H1 (cell line): ENCODE data around the gene C2orf72. TPM values are rescaled to one million over a fixed set of nuclear protein-coding genes. Genes with fewer than 3 reads are reported as not detected.

Experiments used
- CTCF ChIA-PET: fragments of 300-600 bp; sonication (Branson Sonifier 250); formaldehyde crosslinking; loops from one replicate; lab custom pipeline; 2021; ENCODE audit not compliant: partially characterized antibody; lab: Charles Lee
- POLR2A ChIA-PET: fragments of 300-600 bp; sonication (Branson Sonifier 250); formaldehyde crosslinking; loops from one replicate; lab custom pipeline; 2021; ENCODE audit warnings: inconsistent platforms; ENCODE audit not compliant: partially characterized antibody; lab: Charles Lee
- DNase-seq, 2 experiments: peaks; one replicate each; pipeline versions ENCODE4 v3.0.0 to v3.0.0-alpha.2; 2010 to 2022; ENCODE audit warnings: low spot score in 2 of 2, low read depth in 1 of 2, mixed read lengths in 1 of 2
- FAIRE-seq: peaks from 2 replicates; lab custom pipeline; 2011; peaks lifted over from hg19 to GRCh38; lab: Jason Lieb, UNC
- H2AFZ ChIP-seq: 2 replicates; pipeline ENCODE4 v1.8.1; 2012; ENCODE audit warnings: low read length, inconsistent platforms
- H2AK5ac ChIP-seq: 2 replicates; pipeline ENCODE4 v1.6.1; 2013; ENCODE audit warnings: low read depth, low read length
- H2BK120ac ChIP-seq: replicated peaks from 2 replicates; pipeline ENCODE3; 2013; ENCODE audit warnings: low read depth, low read length, inconsistent platforms
- H2BK12ac ChIP-seq: 2 replicates; pipeline ENCODE4 v1.6.1; 2013; ENCODE audit warnings: low read depth, low read length
- H2BK15ac ChIP-seq: 2 replicates; pipeline ENCODE4 v1.6.1; 2013; ENCODE audit warnings: low read length
- H2BK20ac ChIP-seq: 2 replicates; pipeline ENCODE4 v1.6.1; 2013; ENCODE audit warnings: low read length
- H2BK5ac ChIP-seq: 2 replicates; pipeline ENCODE4 v1.6.1; 2013; ENCODE audit warnings: low read depth, low read length
- H3K14ac ChIP-seq: 2 replicates; pipeline ENCODE4 v1.6.1; 2013; ENCODE audit warnings: inconsistent platforms; ENCODE audit not compliant: insufficient read length
- H3K18ac ChIP-seq: 2 replicates; pipeline ENCODE4 v1.6.1; 2013; ENCODE audit warnings: low read length; ENCODE audit errors: extremely low read depth
- H3K23ac ChIP-seq: 2 replicates; pipeline ENCODE4 v1.6.1; 2013; ENCODE audit warnings: inconsistent platforms; ENCODE audit not compliant: insufficient read length
- H3K23me2 ChIP-seq: 2 replicates; pipeline ENCODE4 v1.6.1; 2013; ENCODE audit warnings: low read depth, low read length
- H3K27ac ChIP-seq: 2 replicates; pipeline ENCODE4 v1.6.1; 2011; ENCODE audit warnings: low read depth, low read length, inconsistent platforms
- H3K27me3 ChIP-seq, 4 experiments: replicated peaks in 1 of 4; 1 replicate in 1 of 4; 2 replicates in 3 of 4; pipeline versions ENCODE4 v1.6.1 to v1.8.1; 2011 to 2013; ENCODE audit warnings: low read length in 3 of 4, mild to moderate bottlenecking in 3 of 4, inconsistent platforms in 2 of 4, mixed read lengths in 2 of 4, moderate library complexity in 1 of 4; ENCODE audit not compliant: control insufficient read depth in 3 of 4, insufficient read depth in 3 of 4; ENCODE audit errors: extremely low read depth in 1 of 4
- H3K36me3 ChIP-seq, 4 experiments: 2 replicates each; pipeline versions ENCODE4 v1.6.1 to v1.8.1; 2011 to 2013; ENCODE audit warnings: mild to moderate bottlenecking in 4 of 4, low read length in 3 of 4, moderate library complexity in 2 of 4, control low read depth in 1 of 4, inconsistent platforms in 1 of 4; ENCODE audit not compliant: insufficient read depth in 4 of 4, control insufficient read depth in 2 of 4
- H3K4ac ChIP-seq: replicated peaks from 2 replicates; pipeline ENCODE3; 2013; ENCODE audit warnings: low read length, low read depth, mixed read lengths, inconsistent platforms; ENCODE audit not compliant: insufficient read length
- H3K4me1 ChIP-seq, 4 experiments: replicated peaks in 1 of 4; 1 replicate in 1 of 4; 2 replicates in 3 of 4; pipeline versions ENCODE4 v1.6.1 to v1.8.1; 2011 to 2013; ENCODE audit warnings: low read length in 3 of 4, inconsistent platforms in 2 of 4, mixed read lengths in 1 of 4; ENCODE audit not compliant: insufficient read depth in 4 of 4, control insufficient read depth in 3 of 4
- H3K4me2 ChIP-seq, 2 experiments: 2 replicates each; pipeline versions ENCODE4 v1.6.1 to v1.8.1; 2011 to 2013; ENCODE audit warnings: low read depth in 2 of 2, low read length in 2 of 2, control low read depth in 1 of 2, inconsistent platforms in 1 of 2, mild to moderate bottlenecking in 1 of 2; ENCODE audit not compliant: insufficient read depth in 1 of 2
- H3K4me3 ChIP-seq, 4 experiments: fragments of 200-600, 300-600 bp in 1 of 4; sonication (generic), shearing (Covaris generic), sonication (Bioruptor Twin) in 1 of 4; 2 replicates each; pipeline versions ENCODE4 v1.5.1 to v1.8.1; 2011 to 2016; ENCODE audit warnings: low read length in 4 of 4, low read depth in 3 of 4, control low read depth in 2 of 4, inconsistent platforms in 2 of 4, mild to moderate bottlenecking in 2 of 4, mixed read lengths in 1 of 4, moderate library complexity in 1 of 4; ENCODE audit not compliant: insufficient read depth in 2 of 4; ENCODE audit errors: extremely low read depth in 1 of 4
- H3K56ac ChIP-seq: replicated peaks from 2 replicates; pipeline ENCODE3; 2013; ENCODE audit warnings: low read depth, mild to moderate bottlenecking, mixed read lengths, low read length, inconsistent platforms; ENCODE audit not compliant: insufficient read length
- H3K79me1 ChIP-seq: 2 replicates; pipeline ENCODE4 v1.6.1; 2013; ENCODE audit warnings: low read depth, low read length, control low read depth
- H3K79me2 ChIP-seq, 2 experiments: 2 replicates each; pipeline versions ENCODE4 v1.6.1 to v1.8.1; 2012 to 2013; ENCODE audit warnings: low read length in 2 of 2, mild to moderate bottlenecking in 2 of 2, inconsistent platforms in 1 of 2; ENCODE audit not compliant: insufficient read depth in 2 of 2, control insufficient read depth in 1 of 2
- H3K9ac ChIP-seq, 4 experiments: replicated peaks in 1 of 4; 1 replicate in 1 of 4; 2 replicates in 3 of 4; pipeline versions ENCODE4 v1.6.1 to v1.8.1; 2011 to 2013; ENCODE audit warnings: low read depth in 3 of 4, low read length in 3 of 4, control low read depth in 2 of 4, mild to moderate bottlenecking in 2 of 4, moderate library complexity in 2 of 4, inconsistent platforms in 1 of 4; ENCODE audit errors: extremely low read depth in 1 of 4
- H3K9me3 ChIP-seq, 2 experiments: 2 replicates each; pipeline versions ENCODE4 v1.6.1 to v1.8.1; 2012 to 2013; ENCODE audit warnings: mild to moderate bottlenecking in 2 of 2, moderate library complexity in 2 of 2, control low read depth in 1 of 2, inconsistent platforms in 1 of 2, low read depth in 1 of 2, low read length in 1 of 2, mixed read lengths in 1 of 2; ENCODE audit not compliant: insufficient read depth in 2 of 2
- H4K20me1 ChIP-seq, 2 experiments: replicated peaks in 1 of 2; 2 replicates each; pipeline versions ENCODE3 to v1.8.1; 2011 to 2013; ENCODE audit warnings: inconsistent platforms in 2 of 2, low read length in 2 of 2, mild to moderate bottlenecking in 1 of 2; ENCODE audit not compliant: insufficient read depth in 2 of 2, control insufficient read depth in 1 of 2
- H4K5ac ChIP-seq: 2 replicates; pipeline ENCODE4 v1.6.1; 2013; ENCODE audit warnings: low read length, low read depth, mixed read lengths, inconsistent platforms; ENCODE audit not compliant: insufficient read length
- H4K8ac ChIP-seq: 2 replicates; pipeline ENCODE4 v1.8.0; 2013; ENCODE audit warnings: mild to moderate bottlenecking, moderate library complexity, low read length, inconsistent platforms; ENCODE audit not compliant: insufficient read depth; ENCODE audit errors: extremely low read depth
- H4K91ac ChIP-seq: replicated peaks from 2 replicates; pipeline ENCODE3; 2013; ENCODE audit warnings: low read length, mixed read lengths, inconsistent platforms; ENCODE audit not compliant: insufficient read length
- BCL11A ChIP-seq, 2 experiments: IDR thresholded peaks; one replicate each; pipeline ENCODE4 v1.6.1; 2011; ENCODE audit warnings: low read depth in 2 of 2, low read length in 2 of 2, mild to moderate bottlenecking in 2 of 2
- BRCA1 ChIP-seq: IDR thresholded peaks from 2 replicates; pipeline ENCODE4 v1.6.1; 2012; ENCODE audit warnings: low read depth, low read length, improper control_type of control experiment
- CBX8 ChIP-seq: fragments of 300-800, 300-1000 bp; sonication (generic); IDR thresholded peaks from 2 replicates; pipeline ENCODE4 v1.7.1; 2016; ENCODE audit warnings: low read depth, low read length, borderline replicate concordance
- CHD2 ChIP-seq: IDR thresholded peaks from 2 replicates; pipeline ENCODE4 v1.6.1; 2012; ENCODE audit warnings: low read length, improper control_type of control experiment
- HDAC6 ChIP-seq: IDR thresholded peaks from one replicate; pipeline ENCODE4 v1.7.1; 2012; ENCODE audit warnings: low read depth, mild to moderate bottlenecking, inconsistent platforms, low read length, moderate library complexity
- MAFK ChIP-seq: IDR thresholded peaks from 2 replicates; pipeline ENCODE4 v1.6.1; 2012; ENCODE audit warnings: low read depth, mild to moderate bottlenecking, improper control_type of control experiment, low read length
- RNF2 ChIP-seq: fragments of 200-900, 300-1000 bp; sonication (generic); IDR thresholded peaks from 2 replicates; pipeline ENCODE4 v1.7.1; 2016; ENCODE audit warnings: borderline replicate concordance, low read depth, mild to moderate bottlenecking, antibody characterized with exemption, low read length; ENCODE audit not compliant: poor library complexity, severe bottlenecking; ENCODE audit errors: missing control alignments
- SAP30 ChIP-seq: fragments of 300-600 bp; sonication (generic); IDR thresholded peaks from 2 replicates; pipeline ENCODE4 v1.7.1; 2012; ENCODE audit warnings: low read length, moderate library complexity, mild to moderate bottlenecking, inconsistent platforms; ENCODE audit not compliant: insufficient read depth, insufficient replicate concordance
- TAF1 ChIP-seq: IDR thresholded peaks from 2 replicates; pipeline ENCODE4 v1.6.1; 2011; ENCODE audit warnings: mild to moderate bottlenecking, low read depth, low read length
- TEAD4 ChIP-seq: IDR thresholded peaks from 2 replicates; pipeline ENCODE4 v1.6.1; 2012; ENCODE audit warnings: low read depth, low read length, inconsistent platforms, mixed read lengths
- WGBS, 2 experiments: shearing (Covaris generic) in 1 of 2; methylation state at CpG; one replicate each; pipeline versions ENCODE4 v1.1.6 to v1.1.7; 2013 to 2015; ENCODE audit warnings: low lambda C conversion rate in 2 of 2, mixed read lengths in 2 of 2, inconsistent platforms in 1 of 2, low coverage in 1 of 2, missing lambda C conversion rate in 1 of 2; ENCODE audit not compliant: insufficient replicate concordance in 2 of 2, insufficient coverage in 1 of 2, insufficient read length in 1 of 2; ENCODE audit errors: extremely low coverage in 1 of 2, missing lambda C conversion rate in 1 of 2; 5-methylcytosine and 5-hydroxymethylcytosine counted together
- polyA plus RNA-seq, 7 experiments: library from polyadenylated mRNA; depleted of rRNA in 3 of 7; stranded (reverse) in 5 of 7; unstranded in 2 of 7; fragments of >200 nt in 5 of 7; fragments of 200-250 nt in 2 of 7; gene quantifications; 1 replicate in 5 of 7; 2 replicates in 1 of 7; 4 replicates in 1 of 7; pipeline versions ENCODE4 v1.2.1 to v1.2.3, GENCODE V29; 2011 to 2013; ENCODE audit warnings: missing spikeins in 2 of 7, mixed read lengths in 2 of 7
- total RNA-seq: library from RNA; stranded (reverse); fragmentation: NEBNext Ultra II Directional; extraction: Animal tissue kit (Norgen Biotek cat#: 25700); gene quantifications from 2 replicates; pipeline ENCODE4 v1.2.1, GENCODE V29; 2021
- TF ChIP-seq, protein P1 (sequence below): IDR thresholded peaks from 2 replicates; pipeline ENCODE4 v1.6.1; 2011; ENCODE audit warnings: low read depth, mild to moderate bottlenecking, low read length; ENCODE audit not compliant: insufficient read depth
- TF ChIP-seq, protein P2 (sequence below): IDR thresholded peaks from 2 replicates; pipeline ENCODE4 v1.6.1; 2012; ENCODE audit warnings: inconsistent platforms

C2orf72 gene
- total and polyA plus RNA-seq, 2 of the 8 experiments (the other 6 are each of a cell fraction or from before 2014, with no cell fraction given) = 1.1 to 1.7 TPM

DNA sequence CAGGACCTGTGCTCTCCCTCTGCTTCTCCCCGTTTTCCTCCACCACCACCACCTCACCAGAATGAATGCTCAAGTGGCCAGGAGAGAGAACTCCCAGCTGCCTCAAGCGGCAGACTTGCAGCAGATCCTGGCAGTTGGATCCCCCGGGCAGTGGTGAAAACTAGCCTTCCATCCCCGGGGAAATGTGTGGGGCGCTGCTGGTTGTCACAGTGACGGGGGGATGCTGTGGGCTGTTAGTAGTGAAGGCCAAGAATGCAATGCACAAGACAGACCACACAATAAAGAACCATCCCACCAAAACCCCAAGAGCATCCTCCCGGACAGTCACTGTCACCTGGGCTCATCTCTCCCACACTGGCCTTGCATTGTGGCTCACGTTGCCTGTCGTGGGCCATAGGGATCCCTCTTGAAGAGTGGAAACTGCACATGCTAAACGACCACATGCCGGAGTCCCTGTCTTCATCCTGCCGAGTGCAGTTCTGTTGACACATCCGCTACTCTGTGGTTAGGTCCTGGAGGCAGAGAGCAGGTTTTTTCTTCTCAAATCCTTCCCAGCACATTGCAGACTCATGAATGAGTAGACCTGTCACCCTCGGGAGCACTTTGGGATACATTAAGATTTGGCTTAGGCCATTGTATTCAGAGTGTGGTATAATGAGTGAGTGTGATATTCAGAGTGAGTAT, 27.9 kb upstream of the C2orf72 start:
- H4K91ac ChIP-seq = no peak overlapping the region
- FAIRE-seq (no peak), DNase-seq (no peak)
- H2BK20ac ChIP-seq = no peak overlapping the region
- ChIA-PET CTCF (interaction anchor here (1.0 to 1.4 kb wide), 6 partner anchors 8 to 85 kb away, joined by 3 to 6 read pairs (median 4); partner anchors contain the start of gene GPR55), POLR2A (no interaction called here)
- H2BK15ac ChIP-seq = no peak overlapping the region
- peaks cover 0 to 2% of the 10 kb centered on the region in 2 experiments for H4K20me1 ChIP-seq
- H2AK5ac ChIP-seq = no peak overlapping the region
- WGBS, 2 experiments = 77% methylated on average over 14 of the region's 14 CpGs; no CpG with 5 or more reads in 1 of the 2 experiments
- no peak overlapping the region for H2BK5ac ChIP-seq
- no peak overlapping the region for H2BK12ac ChIP-seq
- H4K5ac ChIP-seq = no peak overlapping the region
- H3K79me1 ChIP-seq = no peaks in the 10 kb centered on the region
- H3K9me3 ChIP-seq = peaks cover 3% of the 10 kb centered on the region in 2 experiments; a peak in 1 of 4 replicates
- H3K27me3 ChIP-seq = no peaks in the 10 kb centered on the region; a peak in 1 of 7 replicates
- no peak overlapping the region for H3K23ac ChIP-seq
- no peaks in the 10 kb centered on the region; a peak in 1 of 7 replicates for H3K4me1 ChIP-seq
- H3K14ac ChIP-seq = no peak overlapping the region
- H3K23me2 ChIP-seq = peaks cover 10% of the 10 kb centered on the region; the same call in 1 of the 2 replicates
- H3K27ac ChIP-seq = no peak overlapping the region
- peak overlapping the region; percentile 19; the same call in 1 of the 2 replicates for H2AFZ ChIP-seq
- no peaks in the 10 kb centered on the region for H3K36me3 ChIP-seq
- H3K9ac ChIP-seq = no peak overlapping the region
- no peak overlapping the region for H3K4ac ChIP-seq
- H4K8ac ChIP-seq = no peak overlapping the region
- H3K79me2 ChIP-seq = no peaks in the 10 kb centered on the region
- H3K18ac ChIP-seq = no peak overlapping the region
- no peak overlapping the region for H3K4me3 ChIP-seq
- no peak overlapping the region for H3K56ac ChIP-seq
- no peak overlapping the region for H2BK120ac ChIP-seq
- no peak overlapping the region for H3K4me2 ChIP-seq
- TF ChIP-seq BCL11A (IDR thresholded peaks at IDR 0.05; ENCODE audit: low read depth in 2 of 2, low read length in 2 of 2) (no peak), BRCA1 (no peak), TAF1 (no peak), RNF2 (no peak), MAFK (no peak), HDAC6 (no peak), CHD2 (no peak), CBX8 (no peak), TEAD4 (no peak), SAP30 (no peak)
- TF ChIP-seq, protein P1, sequence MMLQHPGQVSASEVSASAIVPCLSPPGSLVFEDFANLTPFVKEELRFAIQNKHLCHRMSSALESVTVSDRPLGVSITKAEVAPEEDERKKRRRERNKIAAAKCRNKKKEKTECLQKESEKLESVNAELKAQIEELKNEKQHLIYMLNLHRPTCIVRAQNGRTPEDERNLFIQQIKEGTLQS = no peak
- TF ChIP-seq, protein P2, sequence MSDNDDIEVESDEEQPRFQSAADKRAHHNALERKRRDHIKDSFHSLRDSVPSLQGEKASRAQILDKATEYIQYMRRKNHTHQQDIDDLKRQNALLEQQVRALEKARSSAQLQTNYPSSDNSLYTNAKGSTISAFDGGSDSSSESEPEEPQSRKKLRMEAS = no peak
